K562 (cell line): ENCODE measurements around the gene CELSR2. TPM values are rescaled to one million over a fixed set of nuclear protein-coding genes. Genes with fewer than 3 reads are reported as not detected.

Experiments
- ATF7 ChIP-seq: fragments of 450-650 bp; IDR thresholded peaks from 2 replicates; pipeline ENCODE4 v1.7.1; 2014; ENCODE audit warnings: mild to moderate bottlenecking, moderate library complexity
- CEBPG ChIP-seq, 3 experiments: fragments of 200-800 bp in 1 of 3; sonication (Bioruptor generic) in 1 of 3; sonication (generic) in 1 of 3; formaldehyde crosslinking in 1 of 3; IDR thresholded peaks in 2 of 3; conservative IDR thresholded peaks in 1 of 3; 2 replicates each; pipeline versions ENCODE4 v1.6.1 to v1.8.0; 2016 to 2022; ENCODE audit warnings: missing compliant biosample characterization in 2 of 3, missing genetic modification characterization in 2 of 3, mild to moderate bottlenecking in 1 of 3, missing genetic modification reagents in 1 of 3
- CHD1 ChIP-seq: fragments of 200-600 bp; sonication (generic); IDR thresholded peaks from one replicate; pipeline ENCODE4 v1.6.1; 2012; ENCODE audit warnings: mild to moderate bottlenecking, moderate library complexity, low read length, inconsistent platforms
- DMBX1 ChIP-seq: fragments of 250-450 bp; sonication (Bioruptor Pico); IDR thresholded peaks from 2 replicates; pipeline ENCODE4 v1.8.0; 2022; ENCODE audit warnings: inconsistent platforms, mild to moderate bottlenecking, moderate library complexity, borderline replicate concordance
- ETV1 ChIP-seq: fragments of 450-650 bp; conservative IDR thresholded peaks from 2 replicates; pipeline ENCODE4 v1.6.1; 2016; ENCODE audit warnings: missing genetic modification characterization, control low read depth, low read depth, missing compliant biosample characterization
- GATAD2A ChIP-seq: fragments of 450-650 bp; IDR thresholded peaks from 2 replicates; pipeline ENCODE4 v1.6.1; 2017
- HEY1 ChIP-seq: fragments of 250-450 bp; sonication (Bioruptor Pico); IDR thresholded peaks from 2 replicates; pipeline ENCODE4 v1.5.0; 2020; ENCODE audit warnings: mild to moderate bottlenecking, moderate library complexity, borderline replicate concordance
- MTA3 ChIP-seq: fragments of 450-650 bp; formaldehyde crosslinking; IDR thresholded peaks from 2 replicates; pipeline ENCODE4 v1.6.1; 2017; ENCODE audit warnings: mild to moderate bottlenecking, borderline replicate concordance
- NCOA6 ChIP-seq: fragments of 450-650 bp; IDR thresholded peaks from 2 replicates; pipeline ENCODE4 v1.6.1; 2017; ENCODE audit warnings: mild to moderate bottlenecking
- SOX6 ChIP-seq: fragments of 450-650 bp; IDR thresholded peaks from 2 replicates; pipeline ENCODE4 v1.6.1; 2014; ENCODE audit warnings: mild to moderate bottlenecking
- TFAP4 ChIP-seq: sonication (generic); formaldehyde crosslinking; IDR thresholded peaks from 2 replicates; pipeline ENCODE4 v1.8.0; 2022; ENCODE audit warnings: missing genetic modification reagents, mild to moderate bottlenecking, moderate library complexity, borderline replicate concordance
- UBTF ChIP-seq, 2 experiments: IDR thresholded peaks; 2 replicates each; pipeline ENCODE4 v1.6.1; 2012; ENCODE audit warnings: improper control_type of control experiment in 2 of 2, low read depth in 2 of 2, low read length in 2 of 2, borderline replicate concordance in 1 of 2
- ZFP36 ChIP-seq: fragments of 150-350 bp; IDR thresholded peaks from 2 replicates; pipeline ENCODE4 v1.6.1; 2018; ENCODE audit warnings: low read length, low read depth; ENCODE audit not compliant: partially characterized antibody
- ZNF407 ChIP-seq: fragments of 450-650 bp; IDR thresholded peaks from 2 replicates; pipeline ENCODE4 v1.6.1; 2016; ENCODE audit warnings: low read depth
- ZNF766 ChIP-seq: fragments of 200-800 bp; sonication (Bioruptor generic); conservative IDR thresholded peaks from 2 replicates; pipeline ENCODE4 v1.6.1; 2016; ENCODE audit warnings: missing genetic modification characterization, missing compliant biosample characterization
- polyA plus RNA-seq, 8 experiments: library from polyadenylated mRNA; depleted of rRNA in 4 of 8; stranded (reverse) in 5 of 8; unstranded in 3 of 8; fragments of >200 nt; fragmentation: Nextera tagmentation in 2 of 8; fragmentation: Illumina TruSeq in 1 of 8; extraction: Ambion mirVana in 2 of 8; extraction: Trizol in 1 of 8; gene quantifications; 2 replicates each; pipeline versions ENCODE4 v1.2.1 to v1.2.3, GENCODE V29; 2011 to 2014; ENCODE audit warnings: inconsistent platforms in 1 of 8, missing spikeins in 1 of 8
- total RNA-seq, 7 experiments: library from RNA; depleted of rRNA in 6 of 7; stranded (reverse); fragments of >200 nt in 6 of 7; fragmentation: Illumina TruSeq in 2 of 7; extraction: Trizol in 2 of 7; gene quantifications; 2 replicates each; pipeline versions ENCODE4 v1.2.1 to v1.2.3, GENCODE V29; 2011 to 2021; ENCODE audit warnings: low replicate concordance in 1 of 7

CELSR2 gene
- total and polyA plus RNA-seq, 9 of the 15 experiments (the other 6 are each of a cell fraction or from before 2014, with no cell fraction given), result 0.31 to 21.9 (median 4.2) TPM

- TF ChIP-seq ETV1 (tag) (0 out of 2 replicates have a peak, but pooled peaks have one; percentile 4), MTA3 (peak; percentile 55; the same call in 1 of the 2 replicates), DMBX1 (peak; percentile 73; the same call in 1 of the 2 replicates), HEY1 (CRISPR knock-in tag) (no peak), CHD1 (no peak), UBTF (IDR thresholded peaks at IDR 0.05; ENCODE audit: borderline replicate concordance in 1 of 2, low read depth in 2 of 2, low read length in 2 of 2) (0 out of 4 replicates have a peak, but pooled peaks of 1 of the 2 experiments have one; percentile 61), NCOA6 (peak; percentile 53; the same call in 1 of the 2 replicates), TFAP4 (peak; percentile 32; the same call in 1 of the 2 replicates), ZNF407 (no peak), CEBPG (CRISPR knock-in tag; IDR thresholded peaks at IDR 0.05) (0 out of 2 replicates have a peak, but pooled peaks have one; percentile 18), CEBPG (tag; conservative IDR thresholded peaks at IDR 0.05 in 1 of 2, IDR thresholded peaks at IDR 0.05 in 1 of 2) (peak; percentile 46 to 70; a peak in 3 of 4 replicates), GATAD2A (no peak), SOX6 (peak; percentile 26; the same call in 1 of the 2 replicates), ATF7 (peak; percentile 45), ZFP36 (peak; percentile 6), ZNF766 (peak; percentile 38; the same call in 1 of the 2 replicates)
These were observed 51.4 kb downstream of the CELSR2 start (continued) for GRCh38 chr1:109300650-109301151.
